AG04449 (cell line): ENCODE measurements around the gene STXBP2.

ENCODE experiments used
- CTCF ChIA-PET: fragments of 350-600 bp; formaldehyde crosslinking; extraction: SDS; loops from one replicate; lab custom pipeline; 2021; ENCODE audit warnings: antibody characterized with exemption; lab: Yijun Ruan, JAX
- POLR2A ChIA-PET: fragments of 400-600, 350-600 bp; formaldehyde crosslinking; extraction: SDS; loops from one replicate; lab custom pipeline; 2020; ENCODE audit warnings: antibody characterized with exemption, inconsistent platforms; lab: Yijun Ruan, JAX
- DNase-seq: peaks from one replicate; pipeline ENCODE4 v3.0.0-alpha.2; 2010; ENCODE audit warnings: low read depth, low spot score
- H3K4me3 ChIP-seq: 2 replicates; pipeline ENCODE4 v1.5.1; 2011; ENCODE audit warnings: low read depth, mild to moderate bottlenecking, control low read depth, low read length
- TF ChIP-seq, protein P1 (sequence below): IDR thresholded peaks from one replicate; pipeline ENCODE4 v1.5.1; 2011; ENCODE audit warnings: mild to moderate bottlenecking, moderate library complexity, low read length, control low read depth, inconsistent platforms; ENCODE audit not compliant: insufficient read depth; ENCODE audit errors: missing control alignments

STXBP2 gene

DNA sequence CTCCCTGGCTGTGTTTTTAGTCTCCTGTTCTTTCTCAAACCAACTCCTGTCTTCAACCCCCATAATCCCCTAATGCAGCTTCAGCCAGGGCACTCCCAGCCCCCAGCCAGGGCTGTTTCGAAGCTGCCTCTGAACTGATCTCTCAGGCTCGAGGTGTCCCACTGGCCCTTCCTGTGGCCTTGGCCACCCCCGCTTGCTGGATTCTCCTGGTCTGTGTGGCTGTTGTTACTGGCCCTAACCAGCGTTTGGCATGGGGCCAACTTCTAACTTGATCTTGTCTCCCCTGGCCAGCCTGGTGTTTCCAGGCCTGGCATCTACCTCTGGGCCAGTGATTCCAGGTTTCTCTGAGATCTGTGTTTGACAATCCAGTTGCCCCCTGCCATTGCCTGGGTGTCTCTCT, 18.6 kb upstream of the STXBP2 start:
- ChIA-PET POLR2A (no interaction called here), CTCF (interaction anchor here (1.1 kb wide), 1 partner anchor 50 kb away, joined by 3 read pairs; no protein-coding TSS in a partner anchor)
- no peak for DNase-seq
- TF ChIP-seq, protein P1, sequence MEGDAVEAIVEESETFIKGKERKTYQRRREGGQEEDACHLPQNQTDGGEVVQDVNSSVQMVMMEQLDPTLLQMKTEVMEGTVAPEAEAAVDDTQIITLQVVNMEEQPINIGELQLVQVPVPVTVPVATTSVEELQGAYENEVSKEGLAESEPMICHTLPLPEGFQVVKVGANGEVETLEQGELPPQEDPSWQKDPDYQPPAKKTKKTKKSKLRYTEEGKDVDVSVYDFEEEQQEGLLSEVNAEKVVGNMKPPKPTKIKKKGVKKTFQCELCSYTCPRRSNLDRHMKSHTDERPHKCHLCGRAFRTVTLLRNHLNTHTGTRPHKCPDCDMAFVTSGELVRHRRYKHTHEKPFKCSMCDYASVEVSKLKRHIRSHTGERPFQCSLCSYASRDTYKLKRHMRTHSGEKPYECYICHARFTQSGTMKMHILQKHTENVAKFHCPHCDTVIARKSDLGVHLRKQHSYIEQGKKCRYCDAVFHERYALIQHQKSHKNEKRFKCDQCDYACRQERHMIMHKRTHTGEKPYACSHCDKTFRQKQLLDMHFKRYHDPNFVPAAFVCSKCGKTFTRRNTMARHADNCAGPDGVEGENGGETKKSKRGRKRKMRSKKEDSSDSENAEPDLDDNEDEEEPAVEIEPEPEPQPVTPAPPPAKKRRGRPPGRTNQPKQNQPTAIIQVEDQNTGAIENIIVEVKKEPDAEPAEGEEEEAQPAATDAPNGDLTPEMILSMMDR = no peak
- H3K4me3 ChIP-seq = no peak overlapping the region

DNA sequence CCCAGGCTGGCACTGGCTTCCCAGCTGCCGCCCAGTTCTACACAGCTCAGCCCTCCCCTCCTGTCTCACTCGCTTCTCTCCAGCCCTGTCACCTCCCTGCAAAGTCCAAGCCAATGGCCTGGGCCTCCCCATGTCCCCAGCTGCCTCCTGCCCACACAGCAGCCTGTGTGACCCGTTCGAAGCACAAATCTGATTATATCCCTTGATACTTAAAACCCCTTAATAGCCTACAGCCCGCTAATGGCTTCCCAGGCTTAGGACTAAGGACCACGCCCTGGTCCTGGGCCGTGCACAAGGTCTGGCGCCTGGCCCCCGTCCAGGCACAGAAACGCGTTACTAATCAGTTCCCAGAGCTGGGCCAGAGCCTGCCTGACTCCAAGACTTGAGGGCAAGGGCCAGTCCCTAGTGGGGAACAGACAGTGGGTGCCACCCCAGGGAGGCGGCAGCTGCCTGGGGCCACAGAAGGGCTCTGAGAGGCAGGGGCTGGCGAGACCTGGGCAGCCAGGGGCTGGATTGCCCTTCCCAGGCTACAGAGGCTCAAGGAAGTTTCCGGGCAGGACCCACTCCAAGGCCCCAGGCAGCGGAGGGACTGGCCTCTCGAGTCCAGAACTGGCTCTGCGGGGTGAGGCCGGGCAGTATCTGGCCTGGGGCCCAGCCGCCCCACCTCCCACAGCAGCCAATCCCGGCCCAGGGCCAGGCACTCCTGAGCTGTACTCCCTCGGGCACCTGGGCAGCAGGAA, 18.0 kb upstream of the STXBP2 start:
- ChIA-PET POLR2A (no interaction called here), CTCF (no interaction called here)
- TF ChIP-seq, protein P1 = no peak
- H3K4me3 ChIP-seq = no peak overlapping the region
- no peak for DNase-seq

DNA sequence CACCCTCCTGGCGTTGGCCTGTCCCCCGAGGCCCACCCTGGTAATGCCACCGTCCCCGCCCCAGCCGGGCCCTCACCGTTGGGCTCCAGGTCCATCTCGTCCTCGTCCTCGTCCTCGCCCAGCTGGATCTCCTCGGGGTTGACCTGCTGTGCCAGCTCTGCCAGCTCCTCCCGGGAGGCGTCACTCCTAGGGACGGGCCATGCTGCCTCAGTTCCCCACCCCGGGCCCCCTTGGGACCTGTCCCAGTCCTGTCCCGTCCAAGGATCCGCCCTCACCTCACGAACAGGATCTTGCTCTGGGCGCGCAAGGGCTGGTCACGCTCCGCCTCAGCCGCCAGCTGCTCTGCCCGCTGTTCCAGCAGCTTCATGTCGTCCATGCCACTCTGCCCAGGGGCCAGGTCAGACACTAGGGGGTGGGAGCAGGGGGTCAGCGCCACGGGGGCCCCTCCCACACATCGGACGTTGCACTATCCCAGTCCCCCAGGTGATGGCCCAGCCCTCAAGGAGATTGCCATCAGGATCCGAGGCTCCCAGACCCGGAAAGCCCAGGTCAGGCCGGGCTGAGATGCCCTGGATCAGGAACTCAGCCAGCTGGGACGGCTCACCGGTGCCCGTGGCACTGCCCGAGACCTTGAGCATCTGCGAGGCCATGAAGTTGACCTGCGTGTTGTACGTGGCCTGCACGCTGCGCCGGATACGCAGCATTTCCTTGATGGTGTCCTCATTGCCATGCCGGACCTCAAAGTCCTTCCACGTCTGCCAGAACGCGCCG, 17.1 kb upstream of the STXBP2 start:
- no peak overlapping the region for H3K4me3 ChIP-seq
- ChIA-PET CTCF (no interaction called here), POLR2A (no interaction called here)
- TF ChIP-seq, protein P1 = no peak
- no peak for DNase-seq

DNA sequence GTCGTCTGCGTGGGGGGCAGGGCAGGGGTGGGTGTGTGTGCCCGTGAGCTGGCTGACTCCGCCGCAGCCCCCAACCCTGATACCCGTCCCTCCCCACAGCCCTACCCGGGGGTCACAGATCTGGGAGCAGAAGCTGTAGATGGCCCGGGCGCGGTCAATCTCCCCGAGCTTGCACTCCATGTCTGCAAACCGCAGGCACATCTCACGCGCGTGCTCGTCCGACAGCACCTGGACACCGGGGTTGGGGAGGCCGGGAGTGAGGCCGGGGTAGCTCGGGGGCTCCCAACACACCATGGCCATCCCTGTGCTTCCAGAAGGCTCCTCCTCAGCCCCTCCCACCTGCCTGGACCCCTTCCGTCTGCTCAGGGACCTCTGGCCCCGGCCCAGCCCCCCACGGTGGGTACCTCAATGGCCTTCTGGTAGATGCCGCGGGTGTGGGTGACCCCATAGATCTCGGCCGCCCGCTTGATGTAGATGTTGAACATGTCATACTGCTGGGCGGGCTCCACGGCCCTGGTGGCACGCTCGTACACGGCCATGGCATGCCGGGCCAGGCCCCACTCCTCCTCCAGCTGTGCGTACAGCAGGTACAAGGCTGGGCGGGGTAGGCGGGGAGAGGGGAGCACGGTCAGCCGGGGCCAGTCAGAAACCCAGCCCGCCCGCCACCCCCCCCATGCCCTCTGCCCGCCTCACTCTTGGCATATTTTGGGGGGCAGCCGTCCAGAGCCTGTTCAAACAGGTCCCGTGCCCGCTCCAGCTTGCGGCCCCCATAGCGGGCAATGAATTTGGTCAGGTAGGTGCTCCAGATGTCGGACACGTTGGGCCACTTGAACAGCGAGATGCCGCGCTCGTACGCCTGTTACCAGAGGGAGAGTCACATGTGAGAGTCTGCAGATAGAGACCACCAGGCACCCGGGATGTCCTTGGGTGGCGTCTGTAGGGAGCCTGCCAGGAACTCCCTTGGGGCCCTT, 16.2 kb upstream of the STXBP2 start:
- CTCF ChIA-PET = no interaction called here

DNA sequence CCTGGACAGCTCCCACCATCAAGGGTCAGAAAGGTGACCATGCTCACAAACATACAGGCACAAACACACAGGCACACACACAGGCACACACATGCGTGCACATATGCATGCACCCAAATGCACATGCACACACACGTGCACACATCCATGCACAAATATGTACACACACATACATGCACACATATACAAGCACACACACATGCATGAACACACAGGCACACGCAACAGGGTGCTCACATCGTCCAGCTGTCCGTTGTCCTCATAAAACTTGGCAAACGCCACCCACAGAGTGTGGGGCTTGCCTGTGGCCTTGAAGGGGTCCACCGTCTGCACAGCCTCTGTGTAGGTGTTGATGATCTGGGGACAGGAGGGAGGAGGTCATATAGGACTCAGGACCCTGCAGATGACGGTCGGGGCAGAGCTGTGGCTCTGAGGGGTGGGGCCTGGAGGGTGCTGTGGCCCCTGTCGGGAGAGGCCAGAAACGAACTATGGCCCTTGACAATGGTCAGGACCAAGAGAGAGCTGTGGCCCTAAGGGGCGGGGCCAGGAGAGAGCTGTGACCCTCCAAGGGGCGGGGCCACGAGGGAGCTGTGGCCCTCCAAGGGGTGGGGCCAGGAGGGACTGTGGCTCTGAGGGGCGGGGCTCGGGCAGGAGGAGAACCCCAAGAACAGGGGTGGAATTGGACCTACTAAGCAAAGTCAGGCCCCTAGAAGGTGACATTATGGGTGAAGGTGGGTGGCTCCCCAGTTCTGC, 13.8 kb upstream of the STXBP2 start:
- POLR2A ChIA-PET = no interaction called here
- TF ChIP-seq, protein P1 = no peak
- no peak for DNase-seq
- CTCF ChIA-PET = interaction anchor here (1.1 kb wide), 1 partner anchor 28 kb away, joined by 3 read pairs; no protein-coding TSS in a partner anchor
- H3K4me3 ChIP-seq = no peak overlapping the region

More for the DNA sequence above, 16.2 kb upstream of the STXBP2 start:
- POLR2A ChIA-PET = no interaction called here
- H3K4me3 ChIP-seq = no peak overlapping the region
- no peak for DNase-seq
- TF ChIP-seq, protein P1 = no peak
